Esophagus muscularis mucosa (tissue), 4 donors: ENCODE measurements around the gene YEATS2. TPM values are rescaled to one million over a fixed set of nuclear protein-coding genes. Genes with fewer than 3 reads are reported as not detected.
"Not testable (repeated sequence)": the region's sequence is repeated elsewhere in the genome, so short reads cannot be mapped to it uniquely, and the experiment has no call there.

Experiments
- DNase-seq: peaks from one replicate; pipeline ENCODE4 v3.0.0-alpha.2; 2017; ENCODE audit errors: extremely low spot score
- H3K27ac ChIP-seq, 4 donors: fragments of 200-600 bp; sonication (generic); replicated peaks in 1 of 4; 1 replicate in 3 of 4; 2 replicates in 1 of 4; pipeline ENCODE4 v1.5.1; 2016 to 2019; ENCODE audit warnings: mild to moderate bottlenecking in 1 of 4
- H3K27me3 ChIP-seq, 4 donors: fragments of 200-600 bp; sonication (generic); one replicate each; pipeline versions ENCODE4 v1.5.1 to v1.6.0; 2016 to 2019
- H3K36me3 ChIP-seq, 4 donors: fragments of 200-600 bp; sonication (generic); one replicate each; pipeline ENCODE4 v1.5.1; 2016 to 2019
- H3K4me1 ChIP-seq, 4 donors: fragments of 200-600 bp; sonication (generic); one replicate each; pipeline ENCODE4 v1.5.1; 2016 to 2019
- H3K4me3 ChIP-seq, 4 donors: fragments of 200-600 bp; sonication (generic); 1 replicate in 2 of 4; 2 replicates in 2 of 4; pipeline ENCODE4 v1.5.1; 2016 to 2019; ENCODE audit warnings: mild to moderate bottlenecking in 4 of 4, moderate library complexity in 1 of 4
- H3K9me3 ChIP-seq, 4 donors: fragments of 200-600 bp; sonication (generic); 1 replicate in 3 of 4; 2 replicates in 1 of 4; pipeline ENCODE4 v1.5.1; 2016 to 2019
- EP300 ChIP-seq: sonication (generic); formaldehyde crosslinking; IDR thresholded peaks from one replicate; pipeline ENCODE4 v1.6.1; 2017; ENCODE audit warnings: antibody characterized with exemption
- POLR2A ChIP-seq: fragments of 450-650 bp; IDR thresholded peaks from one replicate; pipeline ENCODE4 v1.6.1; 2017; ENCODE audit warnings: antibody characterized with exemption, moderate library complexity, mild to moderate bottlenecking, low read depth
- POLR2AphosphoS5 ChIP-seq, 2 donors: sonication (generic); formaldehyde crosslinking; IDR thresholded peaks; one replicate each; pipeline ENCODE4 v1.6.1; 2017; ENCODE audit warnings: antibody characterized with exemption in 2 of 2
- WGBS: methylation state at CpG from one replicate; pipeline ENCODE4 v1.1.5; 2018; 5-methylcytosine and 5-hydroxymethylcytosine counted together
- intact Hi-C: fragments of 100-400 bp; cut with DNase I; formaldehyde crosslinking; loops from one replicate; pipeline ENCODE4 v1.15.1; 2023
- total RNA-seq, 4 donors: library from RNA; depleted of rRNA; stranded (reverse); fragments of >200 nt; gene quantifications; one replicate each; pipeline versions ENCODE4 v1.1.0 to v1.2.1, GENCODE V29; 2016
- TF ChIP-seq, protein P1 (sequence below), 3 experiments: fragments of 200-600 bp in 2 of 3; fragments of 450-650 bp in 1 of 3; sonication (generic) in 2 of 3; IDR thresholded peaks; one replicate each; pipeline ENCODE4 v1.5.1; 2017 to 2019; ENCODE audit warnings: antibody characterized with exemption in 3 of 3, mild to moderate bottlenecking in 2 of 3, moderate library complexity in 1 of 3

Gene YEATS2
- total RNA-seq, 4 donors from 2014 or later: 18.2 to 34.3 (median 29.5) TPM

- Histone ChIP-seq H3K36me3 (peaks cover 0 to 5% (median 0%) of the 10 kb centered on the region in 4 donors), H3K9me3 (no peaks in the 10 kb centered on the region), H3K27me3 (no peaks in the 10 kb centered on the region), H3K4me3 (peak overlapping the region; percentile 99 to 100 (median 100)), H3K27ac (peak overlapping the region; percentile 97), H3K4me1 (peaks cover 15 to 52% (median 38%) of the 10 kb centered on the region in 4 donors)
- intact Hi-C loops: loop anchor here (5.0 kb wide), 1 partner anchor 36 kb away; no protein-coding TSS in a partner anchor
- TF ChIP-seq POLR2AphosphoS5 (IDR thresholded peaks at IDR 0.05) (no peak), EP300 (no peak), POLR2A (no peak)
- TF ChIP-seq, protein P1, sequence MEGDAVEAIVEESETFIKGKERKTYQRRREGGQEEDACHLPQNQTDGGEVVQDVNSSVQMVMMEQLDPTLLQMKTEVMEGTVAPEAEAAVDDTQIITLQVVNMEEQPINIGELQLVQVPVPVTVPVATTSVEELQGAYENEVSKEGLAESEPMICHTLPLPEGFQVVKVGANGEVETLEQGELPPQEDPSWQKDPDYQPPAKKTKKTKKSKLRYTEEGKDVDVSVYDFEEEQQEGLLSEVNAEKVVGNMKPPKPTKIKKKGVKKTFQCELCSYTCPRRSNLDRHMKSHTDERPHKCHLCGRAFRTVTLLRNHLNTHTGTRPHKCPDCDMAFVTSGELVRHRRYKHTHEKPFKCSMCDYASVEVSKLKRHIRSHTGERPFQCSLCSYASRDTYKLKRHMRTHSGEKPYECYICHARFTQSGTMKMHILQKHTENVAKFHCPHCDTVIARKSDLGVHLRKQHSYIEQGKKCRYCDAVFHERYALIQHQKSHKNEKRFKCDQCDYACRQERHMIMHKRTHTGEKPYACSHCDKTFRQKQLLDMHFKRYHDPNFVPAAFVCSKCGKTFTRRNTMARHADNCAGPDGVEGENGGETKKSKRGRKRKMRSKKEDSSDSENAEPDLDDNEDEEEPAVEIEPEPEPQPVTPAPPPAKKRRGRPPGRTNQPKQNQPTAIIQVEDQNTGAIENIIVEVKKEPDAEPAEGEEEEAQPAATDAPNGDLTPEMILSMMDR (IDR thresholded peaks at IDR 0.05): no peak
- no peak for DNase-seq
- WGBS: 0% methylated on average over 9 of the region's 13 CpGs
These were observed 738 bp downstream of the YEATS2 start for GRCh38 chr3:183698318-183698751.

GRCh38 chr3:183698756-183699155 is 1.2 kb downstream of the YEATS2 start:
- DNase-seq: no peak
- TF ChIP-seq, protein P1 (IDR thresholded peaks at IDR 0.05): no peak
- TF ChIP-seq EP300 (no peak), POLR2A (no peak), POLR2AphosphoS5 (IDR thresholded peaks at IDR 0.05) (no peak)
- WGBS: 6% methylated on average over 9 of the region's 9 CpGs
- intact Hi-C loops: loop anchor here (5.0 kb wide), 1 partner anchor 36 kb away; no protein-coding TSS in a partner anchor
- Histone ChIP-seq H3K9me3 (no peaks in the 10 kb centered on the region), H3K4me1 (peaks cover 15 to 55% (median 40%) of the 10 kb centered on the region in 4 donors), H3K4me3 (peak overlapping the region; percentile 99 to 100 (median 100)), H3K36me3 (peaks cover 0 to 5% (median 0%) of the 10 kb centered on the region in 4 donors), H3K27me3 (no peaks in the 10 kb centered on the region), H3K27ac (peak overlapping the region; percentile 97)

GRCh38 chr3:183699238-183699947 is 1.8 kb downstream of the YEATS2 start:
- 68% methylated on average over 13 of the region's 13 CpGs for WGBS
- DNase-seq: no peak
- peak overlapping the region; percentile 97 for H3K27ac ChIP-seq
- TF ChIP-seq, protein P1 (IDR thresholded peaks at IDR 0.05): no peak
- TF ChIP-seq EP300 (no peak), POLR2AphosphoS5 (IDR thresholded peaks at IDR 0.05) (no peak), POLR2A (no peak)
- no peaks in the 10 kb centered on the region for H3K9me3 ChIP-seq
- peaks cover 0 to 5% (median 0%) of the 10 kb centered on the region in 4 donors for H3K36me3 ChIP-seq
- peak overlapping the region; percentile 99 to 100 (median 100) for H3K4me3 ChIP-seq
- intact Hi-C loops: loop anchor here (5.0 kb wide), 1 partner anchor 37 kb away; no protein-coding TSS in a partner anchor
- H3K4me1 ChIP-seq: peaks cover 15 to 58% (median 43%) of the 10 kb centered on the region in 4 donors
- H3K27me3 ChIP-seq: no peaks in the 10 kb centered on the region

DNA sequence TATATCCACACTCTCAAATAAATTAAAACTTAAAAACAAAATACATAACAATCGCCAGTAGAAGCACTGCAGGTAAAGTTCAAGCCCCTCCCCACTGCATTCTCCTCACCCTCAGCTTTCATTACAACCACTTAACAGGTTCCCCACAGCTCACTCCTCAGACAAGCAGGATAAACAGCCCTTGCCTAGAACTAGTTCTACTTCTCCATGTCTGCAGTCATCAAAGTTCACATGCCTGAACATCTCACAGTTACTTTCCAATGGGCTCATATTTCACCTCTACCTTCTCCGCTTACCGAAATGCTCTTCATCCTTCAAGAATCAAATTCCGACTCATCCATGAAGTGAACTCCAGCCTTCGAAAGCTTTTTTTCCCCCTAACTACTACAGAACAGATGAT is 4.1 kb downstream of the YEATS2 start:
- Histone ChIP-seq H3K4me1 (peaks cover 15 to 59% (median 44%) of the 10 kb centered on the region in 4 donors), H3K9me3 (no peaks in the 10 kb centered on the region), H3K27me3 (no peaks in the 10 kb centered on the region), H3K36me3 (peaks cover 0 to 5% (median 0%) of the 10 kb centered on the region in 4 donors), H3K27ac (no peak overlapping the region), H3K4me3 (no peak overlapping the region)
- no peak for TF ChIP-seq POLR2AphosphoS5 (IDR thresholded peaks at IDR 0.05)
- no peak for TF ChIP-seq EP300
- 95% methylated on average over 5 of the region's 5 CpGs for WGBS
- intact Hi-C loops: no loop called here
- no peak for DNase-seq

DNA sequence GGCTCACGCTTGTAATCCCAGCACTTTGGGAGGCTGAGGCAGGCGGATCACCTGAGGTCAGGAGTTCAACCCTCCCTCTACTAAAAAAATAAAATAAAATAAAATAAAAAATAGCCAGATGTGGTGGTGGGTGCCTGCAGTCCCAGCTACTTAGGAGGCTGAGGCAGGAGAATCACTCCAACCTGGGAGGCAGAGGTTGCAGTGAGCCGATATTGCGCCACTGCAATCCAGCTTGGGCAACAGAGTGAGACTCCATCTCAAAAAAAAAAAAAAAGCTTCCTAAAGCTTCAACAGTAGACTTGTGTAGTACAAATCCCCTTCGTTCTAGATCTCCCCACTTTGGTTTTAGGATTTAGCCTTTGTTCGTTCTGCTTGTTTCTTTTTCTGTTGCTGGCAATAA is 6.3 kb downstream of the YEATS2 start:
- WGBS: 89% methylated on average over 6 of the region's 6 CpGs
- DNase-seq, H3K27ac ChIP-seq, H3K4me3 ChIP-seq, H3K9me3 ChIP-seq, intact Hi-C loops, H3K27me3 ChIP-seq, H3K36me3 ChIP-seq: not testable (repeated sequence)
- peaks cover 15 to 50% (median 37%) of the 10 kb centered on the region in 4 donors for H3K4me1 ChIP-seq
